ENCODE measurements around the gene MT4. TPM values are rescaled to one million over a fixed set of nuclear protein-coding genes. Genes with fewer than 3 reads are reported as not detected.

MT4 gene
- total and polyA plus RNA-seq, 2 of the 4 experiments (the other 2 are of a cell fraction), result not detected

DNA sequence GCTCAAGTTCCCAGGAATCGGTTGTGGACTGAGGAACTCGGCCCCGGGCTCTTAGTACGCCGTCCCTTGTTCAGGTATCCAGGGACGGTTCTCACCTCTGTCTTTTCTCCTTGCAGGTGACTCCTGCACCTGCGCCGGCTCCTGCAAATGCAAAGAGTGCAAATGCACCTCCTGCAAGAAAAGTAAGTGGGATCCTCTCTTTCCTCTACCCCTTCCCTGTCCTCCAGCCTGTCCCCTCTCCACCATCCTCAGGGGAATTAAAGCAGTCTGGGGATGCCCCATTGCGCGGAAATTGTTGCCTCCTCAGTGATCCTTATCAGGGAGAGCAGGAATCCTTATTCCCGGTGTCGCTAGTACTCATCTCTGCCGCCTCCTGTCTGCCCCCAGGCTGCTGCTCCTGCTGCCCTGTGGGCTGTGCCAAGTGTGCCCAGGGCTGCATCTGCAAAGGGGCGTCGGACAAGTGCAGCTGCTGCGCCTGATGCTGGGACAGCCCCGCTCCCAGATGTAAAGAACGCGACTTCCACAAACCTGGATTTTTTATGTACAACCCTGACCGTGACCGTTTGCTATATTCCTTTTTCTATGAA is 44.1 kb downstream of the MT4 start:
- Histone ChIP-seq H3K79me1 (ENCODE audit: low read depth in 1 of 2, low read length in 2 of 2) (peaks cover 2 to 50% of the 10 kb centered on the region in 2 experiments; a peak in 3 of 4 replicates), H3K4ac (ENCODE audit: low read depth, low read length) (peak overlapping the region; percentile 92), H3K27me3 (ENCODE audit: control insufficient read depth, insufficient read depth, low read length) (no peaks in the 10 kb centered on the region), H3K36me3 (ENCODE audit: control insufficient read depth, insufficient read depth, low read length) (no peaks in the 10 kb centered on the region), H3K4me3 (ENCODE audit: insufficient read depth, low read depth, low read length) (peak overlapping the region; percentile 72), H2AK9ac (replicated peaks; ENCODE audit: low read depth, low read length, poor library complexity) (peak overlapping the region; percentile 83), H2BK5ac (ENCODE audit: low read depth, low read length, poor library complexity, severe bottlenecking) (peak overlapping the region; percentile 98), H2AFZ (replicated peaks; ENCODE audit: low read length, poor library complexity) (peak overlapping the region; percentile 38), H4K91ac (ENCODE audit: insufficient read depth, low read depth, low read length) (peak overlapping the region; percentile 83), H2BK120ac (ENCODE audit: low read depth, low read length) (peak overlapping the region; percentile 92; the same call in 1 of the 2 replicates), H3K14ac (replicated peaks; ENCODE audit: low read depth, low read length) (peak overlapping the region; percentile 82), H2BK15ac (ENCODE audit: low read depth, low read length) (peak overlapping the region; percentile 63; the same call in 2 of the 3 replicates), H2BK20ac (ENCODE audit: low read depth, low read length) (no peak overlapping the region; the same call in 1 of the 2 replicates), H3K4me2 (ENCODE audit: low read depth, low read length) (peak overlapping the region; percentile 78), H3K9ac (ENCODE audit: low read depth, low read length) (peak overlapping the region; percentile 65), H3K9me1 (ENCODE audit: insufficient read depth, low read length) (peaks cover 22% of the 10 kb centered on the region), H4K8ac (ENCODE audit: low read depth in 2 of 2, low read length in 2 of 2) (peak overlapping the region; percentile 36 to 81), H2AK5ac (ENCODE audit: low read depth, low read length) (peak overlapping the region; percentile 50), H3K23ac (ENCODE audit: low read depth, low read length) (peak overlapping the region; percentile 98), H3K27ac (ENCODE audit: insufficient read depth, low read length) (peak overlapping the region; percentile 63), H3K56ac (ENCODE audit: extremely low read depth, insufficient read depth, low read length) (peak overlapping the region; percentile 78), H4K5ac (ENCODE audit: low read depth, low read length) (peak overlapping the region; percentile 6; the same call in 1 of the 2 replicates), H4K20me1 (ENCODE audit: insufficient read depth, low read length) (peaks cover 11% of the 10 kb centered on the region), H3K18ac (ENCODE audit: low read depth, low read length) (peak overlapping the region; percentile 40; the same call in 1 of the 2 replicates), H3K9me3 (ENCODE audit: control insufficient read depth, insufficient read depth, low read length) (no peaks in the 10 kb centered on the region), H3K4me1 (ENCODE audit: control insufficient read depth, insufficient read depth, low read length) (peaks cover 30% of the 10 kb centered on the region)
- dilution Hi-C loops (cut with HindIII; ENCODE audit: low sequenced_read_pairs, unreplicated experiment), result no loop called here
- TSS peak; percentile 100 for BruUV-seq (replicated peaks)
- no peak for ATAC-seq (ENCODE audit: low read depth)
- TF ChIP-seq BHLHE40 (IDR thresholded peaks at IDR 0.05; ENCODE audit: low read depth, low read length) (no peak), CHD1 (IDR thresholded peaks at IDR 0.05; ENCODE audit: low read depth, low read length) (peak; percentile 100), RCOR1 (IDR thresholded peaks at IDR 0.05; ENCODE audit: insufficient replicate concordance, low read length) (no peak), SMC3 (IDR thresholded peaks at IDR 0.05; ENCODE audit: low read depth, low read length) (no peak), MXI1 (IDR thresholded peaks at IDR 0.05; ENCODE audit: borderline replicate concordance, low read depth, low read length) (no peak), MAFK (IDR thresholded peaks at IDR 0.05; ENCODE audit: low read depth, low read length) (no peak)
- WGBS, 2 experiments (ENCODE audit: extremely low coverage in 2 of 2, insufficient read length in 1 of 2), result 0% methylated on average over 5 of the region's 21 CpGs; no CpG with 5 or more reads in 1 of the 2 experiments
- DNase-seq, result no peak
- POLR2A ChIA-PET (ENCODE audit: unreplicated experiment), result interaction anchor here (0.5 to 2.5 kb wide), 2 partner anchors 17 to 117 kb away, joined by 4 to 37 read pairs; partner anchors contain the start of gene MT1E
- in situ Hi-C loops (cut with MboI; ENCODE audit: low sequenced_read_pairs), result no loop called here
- CTCF ChIA-PET, result no interaction called here
- intact Hi-C loops (cut with micrococcal nuclease), result loop anchor here (2.0 to 10.0 kb wide), 4 partner anchors 18 to 254 kb away; partner anchors contain the start of gene MT1X

All from IMR-90 (cell line).